NB4 (cell line): ENCODE data around the gene PPY.

Source experiments
- CTCF ChIP-seq: IDR thresholded peaks from one replicate; pipeline ENCODE4 v1.5.1; 2012; ENCODE audit warnings: low read depth, low read length
- MAX ChIP-seq: IDR thresholded peaks from 2 replicates; pipeline ENCODE4 v1.6.1; 2011; ENCODE audit warnings: low read depth, low read length
- MYC ChIP-seq: IDR thresholded peaks from 2 replicates; pipeline ENCODE4 v1.6.1; 2011; ENCODE audit warnings: low read depth, low read length
- POLR2A ChIP-seq: IDR thresholded peaks from 2 replicates; pipeline ENCODE4 v1.6.1; 2011; ENCODE audit warnings: mild to moderate bottlenecking; ENCODE audit not compliant: insufficient read length; ENCODE audit errors: extremely low read depth

- TF ChIP-seq CTCF, result no peak
- TF ChIP-seq POLR2A, result no peak
- TF ChIP-seq MYC, result no peak
- TF ChIP-seq MAX, result no peak
Observed at GRCh38 chr17:43920500-43921095, 21.7 kb downstream of the PPY start.
